ENCODE data around the gene PARD6G. TPM values are rescaled to one million over a fixed set of nuclear protein-coding genes. Genes with fewer than 3 reads are reported as not detected.
A peak's percentile ranks its signal among the peaks of the same experiment; 100 is the strongest.

PARD6G gene
- total RNA-seq (2014; rRNA removed; shearing (Covaris generic)): 3.1 and 3.5 TPM in 2 replicates
- polyA plus RNA-seq (2014; cell fraction: nucleus; rRNA removed): 2.0 TPM in 2 replicates

- DNase-seq (ENCODE audit: extremely low read depth, low read depth): peak; percentile 54
Observed at GRCh38 chr18:80247393-80247841, at the start of gene PARD6G. TSS of gene PARD6G (minus strand) at chr18:80247514. CDS start at chr18:80247348, 166 bp downstream.

- DNase-seq (ENCODE audit: extremely low read depth, low read depth): peak; percentile 5
Observed at GRCh38 chr18:80262241-80263033, 15.1 kb upstream of the PARD6G start.

GRCh38 chr18:80259610-80260009 lies 12.3 kb upstream of the PARD6G start:
- no peak for DNase-seq (ENCODE audit: extremely low read depth, low read depth)

GRCh38 chr18:80258640-80259039 lies 11.3 kb upstream of the PARD6G start:
- DNase-seq (ENCODE audit: extremely low read depth, low read depth): no peak

- peak; percentile 48 for DNase-seq (ENCODE audit: extremely low read depth, low read depth)
Observed at GRCh38 chr18:80257579-80258543, 10.5 kb upstream of the PARD6G start.

GRCh38 chr18:80254971-80255500 lies 7.7 kb upstream of the PARD6G start:
- DNase-seq (ENCODE audit: extremely low read depth, low read depth): no peak

GRCh38 chr18:80253871-80254492 lies 6.7 kb upstream of the PARD6G start:
- no peak for DNase-seq (ENCODE audit: extremely low read depth, low read depth)

GRCh38 chr18:80253236-80253635 lies 5.9 kb upstream of the PARD6G start:
- DNase-seq (ENCODE audit: extremely low read depth, low read depth): no peak

- DNase-seq (ENCODE audit: extremely low read depth, low read depth): no peak
Observed at GRCh38 chr18:80252136-80252535, 4.8 kb upstream of the PARD6G start.

GRCh38 chr18:80251700-80252099 lies 4.4 kb upstream of the PARD6G start:
- no peak for DNase-seq (ENCODE audit: extremely low read depth, low read depth)

- no peak for DNase-seq (ENCODE audit: extremely low read depth, low read depth)
Observed at GRCh38 chr18:80250740-80251364, 3.5 kb upstream of the PARD6G start.

- DNase-seq (ENCODE audit: extremely low read depth, low read depth): no peak
Observed at GRCh38 chr18:80249217-80250093, 2.1 kb upstream of the PARD6G start.

GRCh38 chr18:80246445-80247392 lies 595 bp downstream of the PARD6G start:
- no peak for DNase-seq (ENCODE audit: extremely low read depth, low read depth)

GRCh38 chr18:80245781-80246444 lies 1.4 kb downstream of the PARD6G start:
- DNase-seq (ENCODE audit: extremely low read depth, low read depth): no peak

GRCh38 chr18:80244956-80245730 lies 2.2 kb downstream of the PARD6G start:
- DNase-seq (ENCODE audit: extremely low read depth, low read depth): no peak

- DNase-seq (ENCODE audit: extremely low read depth, low read depth): no peak
Observed at GRCh38 chr18:80244167-80244566, 3.1 kb downstream of the PARD6G start.

GRCh38 chr18:80243204-80243603 lies 4.1 kb downstream of the PARD6G start:
- DNase-seq (ENCODE audit: extremely low read depth, low read depth): no peak

Measured in NCI-H460 (cell line).